Stomach (tissue), 4 donors: ENCODE measurements around the gene ESYT2.

Experiments used
- CTCF ChIP-seq, 7 experiments: fragments of 450-650 bp in 4 of 7; fragments of 200-600 bp in 3 of 7; sonication (generic) in 3 of 7; IDR thresholded peaks; one replicate each; pipeline ENCODE4 v1.5.1; 2016 to 2019; ENCODE audit warnings: antibody characterized with exemption in 7 of 7, control low read depth in 2 of 7, mild to moderate bottlenecking in 1 of 7
- POLR2A ChIP-seq, 4 donors: fragments of 450-650 bp; IDR thresholded peaks; one replicate each; pipeline ENCODE4 v1.6.1; 2016; ENCODE audit warnings: antibody characterized with exemption in 4 of 4, control low read depth in 2 of 4, mild to moderate bottlenecking in 1 of 4, moderate library complexity in 1 of 4
- POLR2AphosphoS5 ChIP-seq, 3 donors: sonication (generic); formaldehyde crosslinking; IDR thresholded peaks; one replicate each; pipeline ENCODE4 v1.6.1; 2016; ENCODE audit warnings: antibody characterized with exemption in 3 of 3

DNA sequence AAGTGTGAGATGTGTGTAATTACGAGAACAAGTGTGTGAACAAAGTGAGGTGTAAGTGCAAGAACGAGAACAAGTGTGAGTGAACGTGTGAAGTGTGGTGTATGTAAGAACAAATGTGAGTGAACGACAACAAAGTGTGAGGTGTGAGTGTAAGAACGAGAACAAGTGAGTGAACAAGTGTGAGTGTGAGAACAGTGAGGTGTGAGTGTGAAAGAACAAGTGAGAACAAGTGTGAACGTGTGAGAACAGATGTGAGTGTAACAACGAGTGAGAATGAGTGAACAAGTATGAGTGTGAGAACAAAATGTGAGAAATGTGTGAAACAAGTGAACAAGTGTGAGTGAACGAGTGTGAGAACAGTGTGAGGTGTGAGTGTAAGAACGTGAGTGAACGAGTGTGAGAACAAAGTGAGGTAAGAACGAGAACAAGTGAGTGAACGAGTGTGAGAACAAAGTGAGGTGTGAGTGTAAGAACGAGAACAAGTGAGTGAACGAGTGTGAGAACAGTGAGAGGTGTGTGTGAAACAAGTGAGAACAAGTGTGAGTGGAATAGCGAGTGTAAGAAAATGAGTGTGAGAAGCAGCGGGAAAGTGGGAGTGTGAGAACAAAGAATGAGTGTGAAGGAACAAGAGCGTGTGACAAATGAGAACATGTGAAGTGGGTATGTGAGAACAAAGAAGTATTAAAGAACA lies 47.2 kb downstream of the ESYT2 start:
- TF ChIP-seq POLR2A (IDR thresholded peaks at IDR 0.05), result no peak
- TF ChIP-seq POLR2AphosphoS5 (IDR thresholded peaks at IDR 0.05), result no peak
- TF ChIP-seq CTCF (IDR thresholded peaks at IDR 0.05), result no peak
